DOHH2 (cell line): ENCODE results near the gene UNC13B.

Experiments
- CTCF ChIP-seq: fragments of 200-600 bp; sonication (generic); IDR thresholded peaks from one replicate; pipeline ENCODE4 v1.5.1; 2014; ENCODE audit warnings: antibody characterized with exemption, mild to moderate bottlenecking, low read depth, low read length; ENCODE audit not compliant: poor library complexity, severe bottlenecking
- EZH2phosphoT487 ChIP-seq: fragments of 200-600 bp; sonication (generic); IDR thresholded peaks from 2 replicates; pipeline ENCODE4 v1.6.1; 2017; ENCODE audit warnings: borderline replicate concordance, mild to moderate bottlenecking, antibody characterized with exemption, low read length, moderate library complexity, mixed read lengths

GRCh38 chr9:35179347-35180280 is 17.8 kb downstream of the UNC13B start:
- TF ChIP-seq CTCF, result no peak
- no peak for TF ChIP-seq EZH2phosphoT487
